Uterus (tissue), 2 donors: ENCODE results near the gene POLA1.

Experiments used
- POLR2A ChIP-seq, 2 donors: fragments of 450-650 bp; IDR thresholded peaks; one replicate each; pipeline ENCODE4 v1.6.1; 2016; ENCODE audit warnings: antibody characterized with exemption in 2 of 2, mild to moderate bottlenecking in 1 of 2, moderate library complexity in 1 of 2
- TF ChIP-seq, protein P1 (sequence below), 4 experiments: fragments of 200-600 bp in 2 of 4; fragments of 450-650 bp in 2 of 4; sonication (generic) in 2 of 4; IDR thresholded peaks; one replicate each; pipeline ENCODE4 v1.5.1; 2016 to 2019; ENCODE audit warnings: antibody characterized with exemption in 4 of 4, mild to moderate bottlenecking in 2 of 4, moderate library complexity in 1 of 4

GRCh38 chrX:24696294-24696693 is 2.6 kb downstream of the POLA1 start:
- TF ChIP-seq POLR2A (IDR thresholded peaks at IDR 0.05) = no peak
- TF ChIP-seq, protein P1, sequence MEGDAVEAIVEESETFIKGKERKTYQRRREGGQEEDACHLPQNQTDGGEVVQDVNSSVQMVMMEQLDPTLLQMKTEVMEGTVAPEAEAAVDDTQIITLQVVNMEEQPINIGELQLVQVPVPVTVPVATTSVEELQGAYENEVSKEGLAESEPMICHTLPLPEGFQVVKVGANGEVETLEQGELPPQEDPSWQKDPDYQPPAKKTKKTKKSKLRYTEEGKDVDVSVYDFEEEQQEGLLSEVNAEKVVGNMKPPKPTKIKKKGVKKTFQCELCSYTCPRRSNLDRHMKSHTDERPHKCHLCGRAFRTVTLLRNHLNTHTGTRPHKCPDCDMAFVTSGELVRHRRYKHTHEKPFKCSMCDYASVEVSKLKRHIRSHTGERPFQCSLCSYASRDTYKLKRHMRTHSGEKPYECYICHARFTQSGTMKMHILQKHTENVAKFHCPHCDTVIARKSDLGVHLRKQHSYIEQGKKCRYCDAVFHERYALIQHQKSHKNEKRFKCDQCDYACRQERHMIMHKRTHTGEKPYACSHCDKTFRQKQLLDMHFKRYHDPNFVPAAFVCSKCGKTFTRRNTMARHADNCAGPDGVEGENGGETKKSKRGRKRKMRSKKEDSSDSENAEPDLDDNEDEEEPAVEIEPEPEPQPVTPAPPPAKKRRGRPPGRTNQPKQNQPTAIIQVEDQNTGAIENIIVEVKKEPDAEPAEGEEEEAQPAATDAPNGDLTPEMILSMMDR (IDR thresholded peaks at IDR 0.05) = no peak
